ENCODE results near the gene FARS2. TPM values are rescaled to one million over a fixed set of nuclear protein-coding genes. Genes with fewer than 3 reads are reported as not detected.
A peak's percentile ranks its signal among the peaks of the same experiment; 100 is the strongest.

FARS2 gene
- polyA plus RNA-seq, 1 donor from 2014 or later = 11.9 TPM

- H3F3A ChIP-seq (ENCODE audit: insufficient read depth, low read length, poor library complexity, severe bottlenecking) = no peaks in the 10 kb centered on the region
- no peaks in the 10 kb centered on the region for H3K9me2 ChIP-seq (ENCODE audit: insufficient read depth, low read length)
- H4K20me1 ChIP-seq (ENCODE audit: insufficient read depth) = no peaks in the 10 kb centered on the region
- H3K27ac ChIP-seq (ENCODE audit: low read length) = peak overlapping the region; percentile 88
- H3K36me3 ChIP-seq (ENCODE audit: insufficient read depth, low read length) = no peaks in the 10 kb centered on the region
- no peaks in the 10 kb centered on the region for H3K9me3 ChIP-seq (ENCODE audit: low read length)
- peak overlapping the region; percentile 87 for H3K4me3 ChIP-seq (ENCODE audit: low read length)
- no peaks in the 10 kb centered on the region for H3K27me3 ChIP-seq (ENCODE audit: insufficient read depth, low read depth, low read length)
- H3K9ac ChIP-seq (ENCODE audit: low read length) = peak overlapping the region; percentile 86
- peak overlapping the region; percentile 92 for H3K4me2 ChIP-seq (ENCODE audit: low read length)
- peak overlapping the region; percentile 62 for H2AFZ ChIP-seq (ENCODE audit: low read depth, low read length)
- H3K79me2 ChIP-seq (replicated peaks; ENCODE audit: insufficient read depth, low read length) = peaks cover 33% of the 10 kb centered on the region
- TF ChIP-seq, protein P1, sequence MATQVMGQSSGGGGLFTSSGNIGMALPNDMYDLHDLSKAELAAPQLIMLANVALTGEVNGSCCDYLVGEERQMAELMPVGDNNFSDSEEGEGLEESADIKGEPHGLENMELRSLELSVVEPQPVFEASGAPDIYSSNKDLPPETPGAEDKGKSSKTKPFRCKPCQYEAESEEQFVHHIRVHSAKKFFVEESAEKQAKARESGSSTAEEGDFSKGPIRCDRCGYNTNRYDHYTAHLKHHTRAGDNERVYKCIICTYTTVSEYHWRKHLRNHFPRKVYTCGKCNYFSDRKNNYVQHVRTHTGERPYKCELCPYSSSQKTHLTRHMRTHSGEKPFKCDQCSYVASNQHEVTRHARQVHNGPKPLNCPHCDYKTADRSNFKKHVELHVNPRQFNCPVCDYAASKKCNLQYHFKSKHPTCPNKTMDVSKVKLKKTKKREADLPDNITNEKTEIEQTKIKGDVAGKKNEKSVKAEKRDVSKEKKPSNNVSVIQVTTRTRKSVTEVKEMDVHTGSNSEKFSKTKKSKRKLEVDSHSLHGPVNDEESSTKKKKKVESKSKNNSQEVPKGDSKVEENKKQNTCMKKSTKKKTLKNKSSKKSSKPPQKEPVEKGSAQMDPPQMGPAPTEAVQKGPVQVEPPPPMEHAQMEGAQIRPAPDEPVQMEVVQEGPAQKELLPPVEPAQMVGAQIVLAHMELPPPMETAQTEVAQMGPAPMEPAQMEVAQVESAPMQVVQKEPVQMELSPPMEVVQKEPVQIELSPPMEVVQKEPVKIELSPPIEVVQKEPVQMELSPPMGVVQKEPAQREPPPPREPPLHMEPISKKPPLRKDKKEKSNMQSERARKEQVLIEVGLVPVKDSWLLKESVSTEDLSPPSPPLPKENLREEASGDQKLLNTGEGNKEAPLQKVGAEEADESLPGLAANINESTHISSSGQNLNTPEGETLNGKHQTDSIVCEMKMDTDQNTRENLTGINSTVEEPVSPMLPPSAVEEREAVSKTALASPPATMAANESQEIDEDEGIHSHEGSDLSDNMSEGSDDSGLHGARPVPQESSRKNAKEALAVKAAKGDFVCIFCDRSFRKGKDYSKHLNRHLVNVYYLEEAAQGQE (IDR thresholded peaks at IDR 0.05; ENCODE audit: borderline replicate concordance) = peak; percentile 23
- TF ChIP-seq EP300 (conservative IDR thresholded peaks at IDR 0.05; ENCODE audit: poor library complexity, severe bottlenecking) = no peak
- TF ChIP-seq CTCF (IDR thresholded peaks at IDR 0.05; ENCODE audit: poor library complexity, severe bottlenecking) = no peak
- TF ChIP-seq TAF1 (IDR thresholded peaks at IDR 0.05; ENCODE audit: low read depth) = no peak
- peak; percentile 63 for TF ChIP-seq POLR2AphosphoS5 (IDR thresholded peaks at IDR 0.05)
- TF ChIP-seq RAD21 (conservative IDR thresholded peaks at IDR 0.05) = peak; percentile 10
- TF ChIP-seq MXI1 (conservative IDR thresholded peaks at IDR 0.05; ENCODE audit: poor library complexity, severe bottlenecking) = peak; percentile 95
- TF ChIP-seq EZH2 (IDR thresholded peaks at IDR 0.05; ENCODE audit: borderline replicate concordance, insufficient read depth, low read length, poor library complexity, severe bottlenecking) = no peak
- TF ChIP-seq SMC3 (conservative IDR thresholded peaks at IDR 0.05; ENCODE audit: poor library complexity) = no peak
These were observed 314 bp downstream of the FARS2 start for GRCh38 chr6:5261545-5262109.

- Histone ChIP-seq H3F3A (ENCODE audit: insufficient read depth, low read length, poor library complexity, severe bottlenecking) (no peaks in the 10 kb centered on the region), H3K79me2 (replicated peaks; ENCODE audit: insufficient read depth, low read length) (peaks cover 18% of the 10 kb centered on the region), H3K4me2 (ENCODE audit: low read length) (no peak overlapping the region)
These were observed 5.1 kb downstream of the FARS2 start for GRCh38 chr6:5266423-5266822.

More at GRCh38 chr6:5266423-5266822, 5.1 kb downstream of the FARS2 start:
- Histone ChIP-seq H2AFZ (ENCODE audit: low read depth, low read length) (no peak overlapping the region), H4K20me1 (ENCODE audit: insufficient read depth) (no peaks in the 10 kb centered on the region), H3K27me3 (ENCODE audit: insufficient read depth, low read depth, low read length) (no peaks in the 10 kb centered on the region), H3K9me3 (ENCODE audit: low read length) (no peaks in the 10 kb centered on the region), H3K4me3 (ENCODE audit: low read length) (no peak overlapping the region), H3K27ac (ENCODE audit: low read length) (no peak overlapping the region), H3K9me2 (ENCODE audit: insufficient read depth, low read length) (no peaks in the 10 kb centered on the region), H3K9ac (ENCODE audit: low read length) (no peak overlapping the region), H3K36me3 (ENCODE audit: insufficient read depth, low read length) (no peaks in the 10 kb centered on the region)
- TF ChIP-seq TAF1 (IDR thresholded peaks at IDR 0.05; ENCODE audit: low read depth) (no peak), CTCF (IDR thresholded peaks at IDR 0.05; ENCODE audit: poor library complexity, severe bottlenecking) (no peak), EP300 (conservative IDR thresholded peaks at IDR 0.05; ENCODE audit: poor library complexity, severe bottlenecking) (no peak), POLR2AphosphoS5 (IDR thresholded peaks at IDR 0.05) (no peak), RAD21 (conservative IDR thresholded peaks at IDR 0.05) (no peak), EZH2 (IDR thresholded peaks at IDR 0.05; ENCODE audit: borderline replicate concordance, insufficient read depth, low read length, poor library complexity, severe bottlenecking) (no peak), MXI1 (conservative IDR thresholded peaks at IDR 0.05; ENCODE audit: poor library complexity, severe bottlenecking) (no peak), SMC3 (conservative IDR thresholded peaks at IDR 0.05; ENCODE audit: poor library complexity) (no peak)
- TF ChIP-seq, protein P1 (IDR thresholded peaks at IDR 0.05; ENCODE audit: borderline replicate concordance) = no peak
